ENCODE data around the gene MBIP.

DNA sequence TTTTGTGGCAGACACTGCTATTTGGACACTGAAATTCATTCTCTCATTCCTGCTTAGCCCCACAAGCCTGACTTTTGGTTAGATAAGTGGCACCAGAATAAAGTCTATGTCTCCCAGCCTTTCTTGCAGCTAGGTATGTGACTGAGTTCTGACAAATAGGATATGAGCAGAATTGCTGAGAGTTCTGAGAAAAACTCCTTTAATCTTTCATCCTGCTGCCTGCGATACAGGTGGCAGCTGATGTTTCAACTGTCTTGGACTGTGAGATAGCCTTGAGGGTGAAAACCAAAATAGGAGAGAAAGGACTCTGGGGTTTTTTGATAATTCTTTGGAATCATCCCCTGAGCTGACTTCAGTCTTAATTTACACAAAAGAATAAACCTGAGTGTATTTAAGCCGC lies 55.8 kb downstream of the MBIP start:
- TF ChIP-seq, protein P1, sequence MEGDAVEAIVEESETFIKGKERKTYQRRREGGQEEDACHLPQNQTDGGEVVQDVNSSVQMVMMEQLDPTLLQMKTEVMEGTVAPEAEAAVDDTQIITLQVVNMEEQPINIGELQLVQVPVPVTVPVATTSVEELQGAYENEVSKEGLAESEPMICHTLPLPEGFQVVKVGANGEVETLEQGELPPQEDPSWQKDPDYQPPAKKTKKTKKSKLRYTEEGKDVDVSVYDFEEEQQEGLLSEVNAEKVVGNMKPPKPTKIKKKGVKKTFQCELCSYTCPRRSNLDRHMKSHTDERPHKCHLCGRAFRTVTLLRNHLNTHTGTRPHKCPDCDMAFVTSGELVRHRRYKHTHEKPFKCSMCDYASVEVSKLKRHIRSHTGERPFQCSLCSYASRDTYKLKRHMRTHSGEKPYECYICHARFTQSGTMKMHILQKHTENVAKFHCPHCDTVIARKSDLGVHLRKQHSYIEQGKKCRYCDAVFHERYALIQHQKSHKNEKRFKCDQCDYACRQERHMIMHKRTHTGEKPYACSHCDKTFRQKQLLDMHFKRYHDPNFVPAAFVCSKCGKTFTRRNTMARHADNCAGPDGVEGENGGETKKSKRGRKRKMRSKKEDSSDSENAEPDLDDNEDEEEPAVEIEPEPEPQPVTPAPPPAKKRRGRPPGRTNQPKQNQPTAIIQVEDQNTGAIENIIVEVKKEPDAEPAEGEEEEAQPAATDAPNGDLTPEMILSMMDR (conservative IDR thresholded peaks at IDR 0.05) = no peak
- TF ChIP-seq ZFX (IDR thresholded peaks at IDR 0.05) = no peak

All from C4-2B (cell line).